Measurements from ENCODE around the gene PCSK5.
"Not testable (repeated sequence)": the region's sequence is repeated elsewhere in the genome, so short reads cannot be mapped to it uniquely, and the experiment has no call there.

Gene PCSK5

DNA sequence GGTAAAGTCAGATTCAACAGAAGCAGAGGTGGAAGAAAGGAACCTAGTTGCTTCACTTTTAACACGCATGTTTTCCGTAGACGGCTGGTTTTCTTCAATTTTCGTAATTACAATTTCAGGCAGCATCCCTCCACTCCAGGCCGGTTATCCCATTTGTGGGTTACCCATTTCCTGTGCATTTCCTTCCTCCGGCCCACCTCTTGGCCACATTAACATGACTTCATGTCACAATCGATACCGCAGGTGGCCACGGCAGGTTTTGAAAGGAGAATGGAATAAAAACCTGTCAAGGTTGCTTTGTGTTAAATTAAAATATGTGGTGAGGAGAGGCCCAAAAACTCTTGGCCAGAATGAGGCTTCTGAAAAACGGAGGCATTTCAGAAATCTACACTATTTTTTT lies 130.2 kb downstream of the PCSK5 start:
- no peak for DNase-seq

- no peak for DNase-seq
These were observed 131.8 kb downstream of the PCSK5 start for GRCh38 chr9:76022317-76022716.

GRCh38 chr9:76023715-76024195 lies 133.3 kb downstream of the PCSK5 start:
- DNase-seq: peak; percentile 30

- DNase-seq: no peak
These were observed 134.8 kb downstream of the PCSK5 start for GRCh38 chr9:76025286-76025685.

DNA sequence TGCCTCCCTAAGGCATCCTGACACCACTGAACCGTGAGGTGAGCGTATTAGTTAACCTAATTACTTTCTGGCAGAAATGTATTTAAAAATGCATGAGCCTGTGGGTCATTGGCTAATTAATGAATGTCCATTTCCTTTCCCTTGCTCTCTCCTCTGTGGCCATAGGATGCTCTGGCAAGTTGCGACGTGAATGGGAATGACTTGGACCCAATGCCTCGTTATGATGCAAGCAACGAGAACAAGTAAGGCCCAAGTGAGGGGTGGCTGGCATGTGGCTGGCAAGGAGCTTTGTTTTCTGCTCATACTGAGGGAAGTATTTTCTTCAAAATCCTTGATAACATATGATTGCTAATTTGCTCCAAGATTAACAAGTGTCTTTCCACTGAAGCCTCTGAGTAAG lies 136.3 kb downstream of the PCSK5 start:
- no peak for DNase-seq

- no peak for DNase-seq
These were observed 136.9 kb downstream of the PCSK5 start for GRCh38 chr9:76027416-76027815.

DNA sequence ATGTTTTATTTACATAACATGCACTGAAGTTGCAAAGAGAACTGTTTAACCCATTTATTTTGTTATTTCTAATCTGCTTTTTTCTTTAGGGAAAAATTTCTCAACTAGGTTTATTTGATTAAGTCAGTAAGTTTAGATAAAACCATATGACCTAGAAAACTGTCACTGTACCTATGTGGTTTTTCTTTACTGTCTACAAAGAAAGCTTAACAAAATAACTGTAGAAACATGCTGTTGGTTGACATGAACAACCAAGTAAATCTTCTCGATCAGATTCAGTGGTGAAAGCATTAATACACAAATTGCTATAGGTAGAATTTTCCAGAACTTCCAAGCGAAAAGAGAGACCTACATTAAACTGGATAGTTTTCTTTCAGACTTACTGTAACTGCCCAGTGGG lies 137.4 kb downstream of the PCSK5 start:
- no peak for DNase-seq

DNA sequence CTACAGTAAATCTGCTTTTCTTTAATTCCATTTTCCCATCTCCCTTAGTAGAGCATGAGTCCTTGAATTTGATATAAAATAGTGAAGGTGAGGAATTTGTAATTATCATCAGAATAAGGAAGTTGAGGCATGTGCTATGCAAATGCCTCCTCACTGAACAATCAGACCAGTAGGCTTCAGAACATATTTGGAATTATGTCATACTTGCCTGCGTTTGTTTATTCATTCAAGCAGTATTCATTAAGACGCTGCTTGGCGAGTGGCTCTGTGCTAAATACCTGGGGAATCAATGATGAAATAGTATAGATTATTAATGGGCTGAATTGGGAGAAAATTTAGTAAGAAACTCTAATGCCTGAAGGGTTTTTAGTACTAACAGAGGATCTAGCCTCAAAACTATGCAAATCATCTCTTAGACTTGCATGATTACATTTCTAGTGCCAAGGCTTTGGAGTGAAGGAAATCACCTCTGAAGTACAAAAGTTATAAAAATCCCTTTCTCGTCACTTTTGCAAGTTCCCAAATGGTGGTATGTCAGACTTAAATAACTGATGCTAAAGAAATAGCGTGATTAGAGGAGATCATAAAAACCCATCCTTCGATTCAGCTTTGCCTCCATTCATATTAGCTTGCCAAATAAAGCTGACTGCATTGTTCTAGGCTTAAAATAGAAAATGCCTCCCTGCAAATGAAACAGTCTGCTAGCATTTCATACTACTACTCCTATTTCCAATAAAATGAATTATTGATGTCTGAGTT lies 141.7 kb downstream of the PCSK5 start:
- no peak for DNase-seq

- no peak for DNase-seq
These were observed 142.4 kb downstream of the PCSK5 start for GRCh38 chr9:76032797-76033373.

- no peak for DNase-seq
These were observed 143.6 kb downstream of the PCSK5 start for GRCh38 chr9:76034049-76034448.

GRCh38 chr9:76036762-76037161 lies 146.3 kb downstream of the PCSK5 start:
- no peak for DNase-seq

DNA sequence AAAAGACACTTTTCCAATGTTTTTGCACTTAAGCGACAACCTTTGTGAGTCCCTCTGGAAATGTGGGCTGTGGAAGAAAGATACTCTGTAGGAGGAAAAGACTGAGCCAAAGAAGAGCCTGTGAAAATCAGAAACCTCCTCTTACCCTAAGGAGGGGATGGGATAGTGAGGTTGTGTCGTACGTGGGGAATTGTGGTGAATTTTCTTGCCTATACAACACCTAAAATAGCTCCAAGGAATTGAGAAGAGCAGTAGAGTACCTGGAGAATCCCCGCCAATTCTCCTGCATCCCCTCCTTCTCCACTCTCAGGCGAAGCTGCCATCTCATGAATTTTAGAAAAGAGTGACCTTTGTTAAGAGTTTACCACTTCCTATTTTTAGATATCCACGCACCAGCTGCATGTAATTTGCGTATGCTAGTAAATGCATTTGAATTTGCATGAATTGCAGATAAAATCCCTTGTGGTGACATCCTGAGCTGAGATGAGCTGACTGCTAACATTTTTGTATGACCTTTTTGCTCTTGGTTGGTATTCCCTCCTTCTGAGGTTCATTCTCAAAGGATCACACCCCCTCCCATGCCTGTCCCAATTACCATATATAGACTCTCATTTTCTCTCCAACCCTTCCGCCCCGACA lies 147.2 kb downstream of the PCSK5 start:
- DNase-seq: no peak

DNA sequence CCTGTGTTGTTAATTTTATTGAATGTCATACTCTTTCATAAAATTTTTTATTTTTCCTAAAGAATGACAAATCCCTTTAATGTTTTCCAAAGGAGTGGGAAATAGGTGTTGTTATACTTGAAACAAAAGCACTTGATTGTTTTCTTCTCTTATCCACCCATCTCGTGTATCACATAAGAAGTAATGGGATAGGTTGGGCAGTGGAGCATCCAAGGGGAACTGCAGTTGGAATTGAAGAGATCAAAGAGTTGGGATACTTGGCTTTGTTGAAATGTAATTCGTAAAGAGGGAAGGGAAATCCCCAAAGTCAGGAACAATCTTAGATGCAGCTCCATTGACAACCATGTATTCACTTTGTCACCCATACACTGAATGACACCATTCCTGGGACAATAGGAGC lies 148.0 kb downstream of the PCSK5 start:
- DNase-seq: no peak

- DNase-seq: no peak
These were observed 153.9 kb downstream of the PCSK5 start for GRCh38 chr9:76044266-76044819.

DNA sequence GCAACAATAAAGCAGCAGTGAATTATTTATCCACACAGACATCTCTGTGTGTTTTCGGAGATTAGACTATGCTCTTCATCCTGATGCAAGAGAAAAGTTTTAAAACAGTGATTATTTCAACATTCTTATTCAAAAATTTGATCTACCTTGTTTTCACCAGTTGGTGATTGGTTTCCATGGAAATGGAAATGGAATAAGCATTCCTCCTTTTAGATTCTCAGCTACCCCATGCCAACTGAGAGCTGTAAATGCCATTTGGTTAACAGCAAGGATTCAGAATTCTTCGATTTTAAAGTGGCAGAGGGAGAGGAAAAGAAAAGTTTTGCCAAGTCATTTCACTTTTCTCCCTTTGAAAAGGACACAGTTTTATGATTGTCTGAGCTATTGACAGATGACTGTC lies 154.7 kb downstream of the PCSK5 start:
- no peak for DNase-seq

DNA sequence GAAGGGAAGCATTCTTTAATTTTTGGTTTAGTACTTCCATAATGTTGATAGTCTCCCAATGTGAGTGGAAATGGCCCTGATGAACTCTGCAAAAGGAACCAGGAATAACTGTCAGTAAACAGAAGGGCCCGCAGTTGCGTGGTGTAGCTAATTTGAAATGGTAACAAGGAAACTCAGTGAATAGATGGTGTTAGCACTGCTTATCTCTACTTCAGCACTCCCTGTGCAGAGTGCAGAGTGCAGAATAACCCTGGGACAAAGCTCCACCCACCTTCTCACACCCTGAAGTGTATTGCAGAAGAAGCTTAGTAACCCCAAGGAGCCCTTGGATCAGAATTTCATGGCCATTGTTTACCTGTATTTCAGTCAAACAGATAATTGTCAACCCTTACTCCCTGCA lies 158.9 kb downstream of the PCSK5 start:
- no peak for DNase-seq

DNA sequence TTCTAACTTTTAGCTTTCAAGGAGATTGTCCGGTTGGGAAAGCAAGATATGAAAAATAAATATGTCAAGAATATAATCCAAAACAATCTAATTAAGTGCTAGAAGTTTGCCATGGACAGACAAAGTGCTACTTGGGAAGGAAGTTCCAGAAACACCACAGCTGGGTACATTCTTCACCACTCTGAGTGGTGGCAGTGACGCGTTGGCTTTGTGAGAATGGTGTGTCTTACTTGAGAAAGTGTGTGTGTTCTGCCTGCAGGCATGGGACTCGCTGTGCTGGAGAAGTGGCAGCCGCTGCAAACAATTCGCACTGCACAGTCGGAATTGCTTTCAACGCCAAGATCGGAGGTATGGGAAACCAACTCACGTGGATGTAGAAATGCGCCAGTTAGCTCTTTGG lies 177.2 kb downstream of the PCSK5 start:
- no peak for DNase-seq

DNA sequence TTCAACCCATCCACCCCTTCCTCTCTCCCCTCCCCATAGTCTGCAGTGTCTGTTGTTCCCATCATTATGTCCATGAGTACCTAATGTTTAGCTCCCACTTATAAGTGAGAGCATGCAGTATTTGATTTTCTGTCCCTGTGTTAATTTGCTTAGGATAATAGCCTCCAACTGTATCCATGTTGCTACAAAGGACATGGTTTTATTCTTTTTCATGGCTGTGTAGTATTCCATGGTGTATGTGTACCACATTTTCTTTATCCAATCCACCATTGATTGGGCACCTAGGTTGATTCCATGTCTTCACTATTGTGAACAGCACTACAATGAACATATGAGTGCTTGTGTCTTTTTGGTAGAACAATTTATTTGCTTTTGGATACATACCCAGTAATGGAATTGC lies 187.1 kb downstream of the PCSK5 start:
- no peak for DNase-seq

DNA sequence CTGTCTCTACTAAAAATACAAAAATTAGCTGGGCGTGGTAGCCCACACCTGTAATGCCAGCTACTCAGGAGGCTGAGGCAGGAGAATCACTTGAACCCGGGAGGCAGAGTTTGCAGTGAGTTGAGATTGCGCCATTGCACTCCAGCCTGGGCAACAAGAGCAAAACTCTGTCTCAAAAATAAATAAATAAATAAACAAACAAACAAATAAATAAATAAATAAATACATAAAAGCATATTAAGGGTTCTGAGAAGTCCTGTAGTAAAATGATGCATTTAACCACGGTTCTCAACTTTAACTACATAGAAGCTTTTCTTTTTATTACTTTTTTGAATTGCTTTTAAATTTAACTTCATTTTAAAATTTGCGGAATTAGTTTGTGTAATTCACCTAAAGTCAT lies 190.8 kb downstream of the PCSK5 start:
- DNase-seq: not testable (repeated sequence)

DNA sequence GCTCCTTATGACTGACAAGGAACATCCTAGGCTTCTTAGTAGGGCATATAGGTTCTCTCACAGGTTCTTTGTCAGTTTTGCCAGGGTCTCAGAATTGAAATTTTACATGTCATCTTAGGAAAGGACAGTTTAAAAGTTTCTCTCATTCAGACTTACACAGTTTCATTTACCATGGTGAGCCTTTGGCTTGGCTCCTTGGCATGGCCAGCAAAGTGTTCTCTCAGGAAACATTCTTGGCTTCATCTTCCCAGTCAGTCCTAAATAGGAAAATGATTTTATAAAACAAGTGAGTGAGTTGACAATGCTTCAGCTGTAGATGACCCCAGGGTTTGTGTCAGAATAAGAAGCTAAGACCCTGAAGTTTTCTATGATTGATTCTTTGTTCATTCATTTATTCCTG lies 191.6 kb downstream of the PCSK5 start:
- DNase-seq: no peak

- no peak for DNase-seq
These were observed 195.1 kb downstream of the PCSK5 start for GRCh38 chr9:76085596-76085995.

DNA sequence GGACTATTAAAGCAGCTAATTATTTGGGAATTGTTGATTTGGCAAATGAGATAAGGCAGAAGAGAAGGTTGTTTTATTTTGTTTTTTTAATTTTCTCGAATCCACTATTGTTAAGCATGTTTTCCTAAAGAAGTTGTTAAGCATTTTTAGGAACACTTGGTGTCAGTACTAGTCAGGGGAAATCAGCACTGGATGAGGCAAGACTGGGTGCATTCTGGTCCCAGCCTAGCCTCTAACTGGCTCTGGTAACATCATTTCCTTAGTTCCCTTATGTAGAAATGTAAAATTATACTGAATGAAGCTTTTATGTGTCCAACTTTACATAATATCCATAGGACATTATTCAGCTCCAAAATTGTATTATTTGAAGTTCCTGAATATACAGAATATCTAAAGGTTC lies 196.1 kb downstream of the PCSK5 start:
- DNase-seq: no peak

GRCh38 chr9:76087976-76088375 lies 197.5 kb downstream of the PCSK5 start:
- no peak for DNase-seq

DNA sequence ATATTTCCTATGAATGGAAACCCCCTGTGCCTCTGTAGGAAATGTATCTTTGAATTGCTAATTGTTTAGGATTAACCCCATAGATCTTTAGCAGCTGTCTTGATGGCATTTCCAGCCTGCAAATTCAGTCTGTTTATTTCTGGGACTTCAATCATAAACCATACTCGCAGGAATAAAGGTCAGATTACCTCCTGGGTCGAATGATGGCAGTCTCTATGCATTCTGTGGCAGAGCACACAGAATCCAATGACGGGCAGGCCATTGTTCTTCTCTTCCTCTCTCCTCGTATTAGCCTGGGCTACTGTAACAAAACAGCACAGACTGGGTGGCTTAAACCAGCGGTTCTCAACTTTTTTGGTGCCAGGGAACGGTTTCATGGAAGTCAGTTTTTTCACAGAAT lies 199.9 kb downstream of the PCSK5 start:
- DNase-seq: no peak

Measured in CD4-positive, alpha-beta T cell treated with Interferon gamma for 1 hour (primary cell).